Esophagus muscularis mucosa (tissue), 4 donors: ENCODE measurements around the gene GATAD2B. TPM values are rescaled to one million over a fixed set of nuclear protein-coding genes. Genes with fewer than 3 reads are reported as not detected.
"Not testable (repeated sequence)": the region's sequence is repeated elsewhere in the genome, so short reads cannot be mapped to it uniquely, and the experiment has no call there.

ENCODE experiments used
- DNase-seq: peaks from one replicate; pipeline ENCODE4 v3.0.0-alpha.2; 2017; ENCODE audit errors: extremely low spot score
- H3K27ac ChIP-seq, 4 donors: fragments of 200-600 bp; sonication (generic); replicated peaks in 1 of 4; 1 replicate in 3 of 4; 2 replicates in 1 of 4; pipeline ENCODE4 v1.5.1; 2016 to 2019; ENCODE audit warnings: mild to moderate bottlenecking in 1 of 4
- H3K27me3 ChIP-seq, 4 donors: fragments of 200-600 bp; sonication (generic); one replicate each; pipeline versions ENCODE4 v1.5.1 to v1.6.0; 2016 to 2019
- H3K36me3 ChIP-seq, 4 donors: fragments of 200-600 bp; sonication (generic); one replicate each; pipeline ENCODE4 v1.5.1; 2016 to 2019
- H3K4me1 ChIP-seq, 4 donors: fragments of 200-600 bp; sonication (generic); one replicate each; pipeline ENCODE4 v1.5.1; 2016 to 2019
- H3K4me3 ChIP-seq, 4 donors: fragments of 200-600 bp; sonication (generic); 1 replicate in 2 of 4; 2 replicates in 2 of 4; pipeline ENCODE4 v1.5.1; 2016 to 2019; ENCODE audit warnings: mild to moderate bottlenecking in 4 of 4, moderate library complexity in 1 of 4
- H3K9me3 ChIP-seq, 4 donors: fragments of 200-600 bp; sonication (generic); 1 replicate in 3 of 4; 2 replicates in 1 of 4; pipeline ENCODE4 v1.5.1; 2016 to 2019
- CTCF ChIP-seq, 3 experiments: fragments of 200-600 bp in 2 of 3; fragments of 450-650 bp in 1 of 3; sonication (generic) in 2 of 3; IDR thresholded peaks; one replicate each; pipeline ENCODE4 v1.5.1; 2017 to 2019; ENCODE audit warnings: antibody characterized with exemption in 3 of 3, mild to moderate bottlenecking in 2 of 3, moderate library complexity in 1 of 3
- EP300 ChIP-seq: sonication (generic); formaldehyde crosslinking; IDR thresholded peaks from one replicate; pipeline ENCODE4 v1.6.1; 2017; ENCODE audit warnings: antibody characterized with exemption
- POLR2A ChIP-seq: fragments of 450-650 bp; IDR thresholded peaks from one replicate; pipeline ENCODE4 v1.6.1; 2017; ENCODE audit warnings: antibody characterized with exemption, moderate library complexity, mild to moderate bottlenecking, low read depth
- POLR2AphosphoS5 ChIP-seq, 2 donors: sonication (generic); formaldehyde crosslinking; IDR thresholded peaks; one replicate each; pipeline ENCODE4 v1.6.1; 2017; ENCODE audit warnings: antibody characterized with exemption in 2 of 2
- WGBS: methylation state at CpG from one replicate; pipeline ENCODE4 v1.1.5; 2018; 5-methylcytosine and 5-hydroxymethylcytosine counted together
- intact Hi-C: fragments of 100-400 bp; cut with DNase I; formaldehyde crosslinking; loops from one replicate; pipeline ENCODE4 v1.15.1; 2023
- total RNA-seq, 4 donors: library from RNA; depleted of rRNA; stranded (reverse); fragments of >200 nt; gene quantifications; one replicate each; pipeline versions ENCODE4 v1.1.0 to v1.2.1, GENCODE V29; 2016

GATAD2B gene
- total RNA-seq, 4 donors from 2014 or later: 21.9 to 30.5 (median 26.4) TPM

- Histone ChIP-seq H3K4me3 (no peak overlapping the region), H3K36me3 (no peaks in the 10 kb centered on the region), H3K27ac (no peak overlapping the region), H3K9me3 (no peaks in the 10 kb centered on the region), H3K4me1 (peaks cover 30 to 50% (median 37%) of the 10 kb centered on the region in 4 donors), H3K27me3 (no peaks in the 10 kb centered on the region)
- no peak for DNase-seq
- TF ChIP-seq CTCF (IDR thresholded peaks at IDR 0.05) (no peak), POLR2AphosphoS5 (IDR thresholded peaks at IDR 0.05) (no peak), POLR2A (no peak), EP300 (no peak)
- 95% methylated on average over 4 of the region's 4 CpGs for WGBS
- intact Hi-C loops: no loop called here
Measured at GRCh38 chr1:153786038-153786790, 136.6 kb downstream of the GATAD2B start.

GRCh38 chr1:153783233-153784190, 139.3 kb downstream of the GATAD2B start:
- Histone ChIP-seq H3K4me3 (peak overlapping the region; percentile 64 to 82 (median 75)), H3K9me3 (no peaks in the 10 kb centered on the region), H3K27me3 (no peaks in the 10 kb centered on the region), H3K27ac (peak overlapping the region; percentile 93 to 99 (median 96)), H3K36me3 (peaks cover 0 to 10% (median 5%) of the 10 kb centered on the region in 4 donors), H3K4me1 (peaks cover 16 to 44% (median 29%) of the 10 kb centered on the region in 4 donors)
- intact Hi-C loops: no loop called here
- TF ChIP-seq POLR2AphosphoS5 (IDR thresholded peaks at IDR 0.05) (peak; percentile 99 to 100), POLR2A (peak; percentile 94), CTCF (IDR thresholded peaks at IDR 0.05) (peak in 1 of 3 experiments; percentile 22), EP300 (no peak)
- 1% methylated on average over 54 of the region's 61 CpGs for WGBS
- DNase-seq: peak; percentile 96

- intact Hi-C loops, DNase-seq: not testable (repeated sequence)
- WGBS: 88% methylated on average over 8 of the region's 8 CpGs
Measured at GRCh38 chr1:153782648-153783047, 140.1 kb downstream of the GATAD2B start.

GRCh38 chr1:153780551-153780950, 142.2 kb downstream of the GATAD2B start:
- Histone ChIP-seq H3K4me1 (peaks cover 46 to 69% (median 58%) of the 10 kb centered on the region in 4 donors), H3K27ac (no peak overlapping the region), H3K4me3 (no peak overlapping the region), H3K36me3 (peaks cover 0 to 10% (median 5%) of the 10 kb centered on the region in 4 donors), H3K27me3 (no peaks in the 10 kb centered on the region), H3K9me3 (no peaks in the 10 kb centered on the region)
- DNase-seq: no peak
- intact Hi-C loops: no loop called here
- 87% methylated on average over 4 of the region's 4 CpGs for WGBS
- TF ChIP-seq POLR2A: no peak
- no peak for TF ChIP-seq CTCF (IDR thresholded peaks at IDR 0.05)
- no peak for TF ChIP-seq EP300

More at GRCh38 chr1:153782648-153783047, 140.1 kb downstream of the GATAD2B start:
- Histone ChIP-seq H3K36me3 (peaks cover 0 to 10% (median 5%) of the 10 kb centered on the region in 4 donors), H3K4me3 (peak overlapping the region; percentile 64 to 82 (median 75)), H3K27ac (peak overlapping the region; percentile 93 to 99 (median 96)), H3K4me1 (peaks cover 25 to 48% (median 37%) of the 10 kb centered on the region in 4 donors)
- not testable (repeated sequence) for H3K9me3 ChIP-seq, H3K27me3 ChIP-seq
